B cell (primary cell): ENCODE results near the gene TSFM. TPM values are rescaled to one million over a fixed set of nuclear protein-coding genes. Genes with fewer than 3 reads are reported as not detected.

Source experiments
- ATAC-seq: fragments of 200-7000 bp; cut with Tn5 transposase; one replicate; pipeline ENCODE4 v1.10.0; 2021; ENCODE audit warnings: low read depth, mild to moderate bottlenecking, moderate number of reproducible peaks, moderate library complexity
- CTCF ChIA-PET: fragments of 350-600 bp; sonication (Branson Sonifier 250); formaldehyde crosslinking; loops from one replicate; lab custom pipeline; 2021; ENCODE audit warnings: antibody characterized with exemption, inconsistent platforms; lab: Charles Lee
- POLR2A ChIA-PET: fragments of 350-600 bp; sonication (Branson Sonifier 250); formaldehyde crosslinking; loops from one replicate; lab custom pipeline; 2021; ENCODE audit warnings: antibody characterized with exemption; lab: Charles Lee
- DNase-seq: peaks from one replicate; pipeline ENCODE4 v3.0.0; 2013
- H2AFZ ChIP-seq: 2 replicates; pipeline ENCODE4 v1.6.1; 2012; ENCODE audit warnings: mild to moderate bottlenecking, low read depth, low read length; ENCODE audit not compliant: insufficient read depth, poor library complexity, severe bottlenecking
- H3K27ac ChIP-seq, 2 donors: 1 replicate in 1 of 2; 2 replicates in 1 of 2; pipeline ENCODE4 v1.5.1; 2012 to 2013; ENCODE audit warnings: low read length in 2 of 2, mild to moderate bottlenecking in 2 of 2, moderate library complexity in 1 of 2
- H3K27me3 ChIP-seq, 4 experiments: fragments of 200-600 bp in 1 of 4; sonication (generic) in 1 of 4; replicated peaks in 1 of 4; 1 replicate in 2 of 4; 2 replicates in 2 of 4; pipeline versions ENCODE4 v1.6.1 to v1.7.0; 2013 to 2016; ENCODE audit warnings: low read length in 3 of 4, mild to moderate bottlenecking in 2 of 4, mixed read lengths in 1 of 4, moderate library complexity in 1 of 4; ENCODE audit not compliant: insufficient read depth in 4 of 4, control insufficient read depth in 3 of 4; ENCODE audit errors: control extremely low read depth in 1 of 4
- H3K36me3 ChIP-seq, 2 experiments: replicated peaks in 1 of 2; 1 replicate in 1 of 2; 2 replicates in 1 of 2; pipeline versions ENCODE4 v1.6.1 to v1.7.1; 2013; ENCODE audit warnings: low read length in 1 of 2; ENCODE audit not compliant: insufficient read depth in 2 of 2, control insufficient read depth in 1 of 2; ENCODE audit errors: control extremely low read depth in 1 of 2, extremely low read depth in 1 of 2
- H3K4me1 ChIP-seq, 2 donors: fragments of 200-600 bp in 1 of 2; sonication (generic) in 1 of 2; 1 replicate in 1 of 2; 2 replicates in 1 of 2; pipeline versions ENCODE4 v1.5.1 to v1.6.1; 2013 to 2017; ENCODE audit warnings: low read length in 2 of 2; ENCODE audit not compliant: control insufficient read depth in 2 of 2, insufficient read depth in 2 of 2
- H3K4me2 ChIP-seq: replicated peaks from 2 replicates; pipeline ENCODE3; 2012; ENCODE audit warnings: mild to moderate bottlenecking, low read depth, low read length; ENCODE audit not compliant: poor library complexity, severe bottlenecking
- H3K4me3 ChIP-seq, 5 experiments: fragments of 200-600 bp in 1 of 5; sonication (generic) in 1 of 5; 1 replicate in 3 of 5; 2 replicates in 2 of 5; pipeline versions ENCODE4 v1.5.1 to v1.7.0; 2011 to 2016; ENCODE audit warnings: low read length in 4 of 5, mild to moderate bottlenecking in 4 of 5, low read depth in 2 of 5, control low read depth in 1 of 5, moderate library complexity in 1 of 5; ENCODE audit not compliant: insufficient read depth in 1 of 5; ENCODE audit errors: control extremely low read depth in 1 of 5, extremely low read depth in 1 of 5
- H3K79me2 ChIP-seq: fragments of 200-600 bp; sonication (generic); one replicate; pipeline ENCODE4 v1.6.0; 2016; ENCODE audit warnings: low read length; ENCODE audit not compliant: control insufficient read depth, insufficient read depth
- H3K9ac ChIP-seq: fragments of 200-600 bp; sonication (generic); 2 replicates; pipeline ENCODE4 v1.6.1; 2017; ENCODE audit warnings: mild to moderate bottlenecking, low read length, moderate library complexity
- H3K9me3 ChIP-seq, 3 donors: one replicate each; pipeline versions ENCODE4 v1.6.1 to v1.7.1; 2013; ENCODE audit warnings: low read length in 2 of 3; ENCODE audit not compliant: control insufficient read depth in 2 of 3, insufficient read depth in 1 of 3; ENCODE audit errors: control extremely low read depth in 1 of 3
- H4K20me1 ChIP-seq: 2 replicates; pipeline ENCODE4 v1.6.0; 2012; ENCODE audit warnings: mild to moderate bottlenecking, low read length; ENCODE audit not compliant: insufficient read depth, control insufficient read depth, poor library complexity, severe bottlenecking
- H3K27ac Mint-ChIP-seq: one replicate; pipeline ENCODE4 v1.8.0; 2021; ENCODE audit warnings: mixed read lengths
- H3K27me3 Mint-ChIP-seq: one replicate; pipeline ENCODE4 v1.8.0; 2021; ENCODE audit warnings: mixed read lengths
- H3K4me1 Mint-ChIP-seq: one replicate; pipeline ENCODE4 v1.8.0; 2021; ENCODE audit warnings: mixed read lengths
- H3K4me3 Mint-ChIP-seq: one replicate; pipeline ENCODE4 v1.8.0; 2021; ENCODE audit warnings: mixed read lengths
- H3K9me3 Mint-ChIP-seq: one replicate; pipeline ENCODE4 v1.8.0; 2022; ENCODE audit warnings: mixed read lengths; ENCODE audit not compliant: insufficient read depth
- EZH2 ChIP-seq: IDR thresholded peaks from 2 replicates; pipeline ENCODE4 v1.6.1; 2012; ENCODE audit warnings: borderline replicate concordance, low read depth, mild to moderate bottlenecking, moderate library complexity, low read length; ENCODE audit not compliant: insufficient read depth, poor library complexity, severe bottlenecking
- WGBS: methylation state at CpG from one replicate; pipeline ENCODE4 v1.1.5; 2013; ENCODE audit warnings: missing lambda C conversion rate; ENCODE audit not compliant: insufficient coverage; 5-methylcytosine and 5-hydroxymethylcytosine counted together
- intact Hi-C: fragments of 100-400 bp; cut with micrococcal nuclease; formaldehyde crosslinking; loops from one replicate; pipeline ENCODE4 v1.10.0; 2022
- polyA plus RNA-seq: library from polyadenylated mRNA; depleted of rRNA; stranded (reverse); fragments of >200 nt; gene quantifications from 2 replicates; pipeline ENCODE4 v1.2.3, GENCODE V29; 2012
- total RNA-seq, 2 donors: library from RNA; stranded (reverse); fragments of 120-200 nt in 1 of 2; gene quantifications; 1 replicate in 1 of 2; 2 replicates in 1 of 2; pipeline versions ENCODE4 v1.2.3 to v1.2.4, GENCODE V29; 2013 to 2022
- TF ChIP-seq, protein P1 (sequence below): fragments of 200-600 bp; IDR thresholded peaks from one replicate; pipeline ENCODE4 v1.8.0; 2022; ENCODE audit warnings: antibody characterized with exemption, mild to moderate bottlenecking

Gene TSFM
- total and polyA plus RNA-seq, 2 donors (not counting 1 experiment from before 2014, with no cell fraction given): 5.6 to 20.9 TPM

- no peak for DNase-seq
- Histone ChIP-seq H3K36me3 (peaks cover 2 to 41% of the 10 kb centered on the region in 2 experiments), H3K9ac (no peak overlapping the region), H3K79me2 (peaks cover 50% of the 10 kb centered on the region), H3K4me3 (no peak overlapping the region), H3K27me3 (no peaks in the 10 kb centered on the region), H3K27ac (peak overlapping the region in 1 of 2 donors; percentile 94), H2AFZ (no peak overlapping the region), H3K4me1 (peaks cover 25 to 47% of the 10 kb centered on the region in 2 donors), H4K20me1 (no peaks in the 10 kb centered on the region), H3K9me3 (no peaks in the 10 kb centered on the region), H3K4me2 (peak overlapping the region; percentile 91)
- Mint-ChIP-seq H3K4me3 (peak overlapping the region; percentile 92), H3K4me1 (peaks cover 47% of the 10 kb centered on the region), H3K9me3 (no peaks in the 10 kb centered on the region), H3K27me3 (no peaks in the 10 kb centered on the region), H3K27ac (peak overlapping the region; percentile 91)
- TF ChIP-seq EZH2: no peak
- TF ChIP-seq, protein P1, sequence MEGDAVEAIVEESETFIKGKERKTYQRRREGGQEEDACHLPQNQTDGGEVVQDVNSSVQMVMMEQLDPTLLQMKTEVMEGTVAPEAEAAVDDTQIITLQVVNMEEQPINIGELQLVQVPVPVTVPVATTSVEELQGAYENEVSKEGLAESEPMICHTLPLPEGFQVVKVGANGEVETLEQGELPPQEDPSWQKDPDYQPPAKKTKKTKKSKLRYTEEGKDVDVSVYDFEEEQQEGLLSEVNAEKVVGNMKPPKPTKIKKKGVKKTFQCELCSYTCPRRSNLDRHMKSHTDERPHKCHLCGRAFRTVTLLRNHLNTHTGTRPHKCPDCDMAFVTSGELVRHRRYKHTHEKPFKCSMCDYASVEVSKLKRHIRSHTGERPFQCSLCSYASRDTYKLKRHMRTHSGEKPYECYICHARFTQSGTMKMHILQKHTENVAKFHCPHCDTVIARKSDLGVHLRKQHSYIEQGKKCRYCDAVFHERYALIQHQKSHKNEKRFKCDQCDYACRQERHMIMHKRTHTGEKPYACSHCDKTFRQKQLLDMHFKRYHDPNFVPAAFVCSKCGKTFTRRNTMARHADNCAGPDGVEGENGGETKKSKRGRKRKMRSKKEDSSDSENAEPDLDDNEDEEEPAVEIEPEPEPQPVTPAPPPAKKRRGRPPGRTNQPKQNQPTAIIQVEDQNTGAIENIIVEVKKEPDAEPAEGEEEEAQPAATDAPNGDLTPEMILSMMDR: no peak
- 83% methylated on average over 1 of the region's 3 CpGs for WGBS
- ATAC-seq: no peak
- ChIA-PET POLR2A (no interaction called here), CTCF (interaction anchor here (0.8 kb wide), 1 partner anchor 52 kb away, joined by 3 read pairs; the partner anchor contains the start of gene OS9)
- intact Hi-C loops: no loop called here
Measured at GRCh38 chr12:57746025-57746424, 36.6 kb upstream of the TSFM start.

DNA sequence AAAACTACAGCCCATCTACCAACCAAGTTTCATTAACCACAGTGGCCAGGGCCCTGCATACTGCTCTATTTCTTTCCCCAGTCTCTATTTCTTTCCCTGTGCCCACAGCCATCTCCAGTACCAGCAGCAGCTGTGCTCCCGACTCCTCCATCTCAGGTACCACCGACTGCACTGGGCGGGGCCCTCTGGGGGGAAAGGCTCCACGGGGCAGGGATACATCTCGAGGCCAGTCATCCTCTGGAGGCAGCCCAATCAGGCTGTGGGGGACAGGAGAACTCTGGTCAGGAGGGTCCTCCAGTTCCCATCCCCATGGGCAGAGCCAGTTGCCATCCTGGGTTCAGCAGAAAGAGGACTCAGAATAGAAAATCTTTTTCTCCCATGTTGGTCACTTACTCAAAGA lies 33.5 kb upstream of the TSFM start:
- ChIA-PET POLR2A (no interaction called here), CTCF (interaction anchor here (0.7 to 1.0 kb wide), 3 partner anchors 8 to 39 kb away, joined by 3 to 6 read pairs (median 3); no protein-coding TSS in a partner anchor)
- Histone ChIP-seq H3K36me3 (peaks cover 2 to 41% of the 10 kb centered on the region in 2 experiments), H3K9me3 (no peaks in the 10 kb centered on the region), H3K79me2 (peaks cover 33% of the 10 kb centered on the region), H3K9ac (no peak overlapping the region), H3K4me1 (peaks cover 33 to 52% of the 10 kb centered on the region in 2 donors), H2AFZ (no peak overlapping the region), H3K4me2 (no peak overlapping the region), H4K20me1 (no peaks in the 10 kb centered on the region), H3K4me3 (no peak overlapping the region), H3K27me3 (no peaks in the 10 kb centered on the region), H3K27ac (no peak overlapping the region)
- TF ChIP-seq, protein P1: no peak
- TF ChIP-seq EZH2: no peak
- no peak overlapping the region for H3K4me3 Mint-ChIP-seq
- ATAC-seq: no peak
- no peak overlapping the region for H3K27ac Mint-ChIP-seq
- H3K4me1 Mint-ChIP-seq: peaks cover 57% of the 10 kb centered on the region
- H3K27me3 Mint-ChIP-seq: no peaks in the 10 kb centered on the region
- DNase-seq: no peak
- intact Hi-C loops: no loop called here
- WGBS: 97% methylated on average over 5 of the region's 5 CpGs
- no peaks in the 10 kb centered on the region for H3K9me3 Mint-ChIP-seq
